Measurements from ENCODE around the gene B3GALNT2.
A peak's percentile ranks its signal among the peaks of the same experiment; 100 is the strongest.

B3GALNT2 gene

DNA sequence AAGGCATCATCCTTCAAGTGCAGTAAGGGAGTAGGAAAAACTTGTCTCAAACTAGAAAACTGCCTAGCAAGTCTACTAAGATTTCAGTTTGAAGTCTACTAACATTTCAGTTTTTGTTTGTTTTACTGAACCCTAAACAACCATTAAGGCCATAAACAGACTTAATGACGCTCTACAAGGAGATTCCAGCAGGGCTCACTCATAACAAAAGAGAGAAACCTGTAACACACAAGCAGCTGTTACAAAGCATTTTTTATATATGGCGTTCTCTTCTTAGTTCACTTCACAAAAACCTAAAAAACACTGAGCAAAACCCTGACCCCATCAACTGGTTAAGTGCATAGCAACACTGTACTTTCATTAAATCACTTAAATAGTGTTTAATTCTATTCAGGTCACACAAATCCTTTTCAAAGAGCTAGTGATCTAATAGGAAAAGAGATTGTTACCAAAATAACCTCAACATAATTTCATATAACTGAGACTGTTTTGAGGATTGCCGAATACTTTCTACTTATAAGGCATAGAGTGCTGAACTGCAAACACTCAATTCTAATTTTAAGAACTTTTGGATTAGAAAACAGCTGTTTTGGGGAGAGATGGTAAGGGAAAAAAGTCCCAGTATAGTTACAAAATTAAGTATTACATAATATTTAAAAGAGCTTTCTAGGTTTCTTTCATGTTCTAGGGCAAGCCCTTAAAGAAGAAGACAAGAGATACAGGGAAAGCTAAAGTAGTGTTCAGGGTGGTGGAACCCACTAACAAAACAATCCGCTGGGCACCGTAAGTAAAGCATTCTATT is 1.4 kb downstream of the B3GALNT2 start (continued):
- TF ChIP-seq ZNF521 (tag by site-specific recombination; IDR thresholded peaks at IDR 0.05) (no peak), SCRT2 (tag by site-specific recombination; IDR thresholded peaks at IDR 0.05) (peak; percentile 97), SP2 (tag by site-specific recombination; IDR thresholded peaks at IDR 0.05) (no peak), ZNF624 (tag by site-specific recombination; IDR thresholded peaks at IDR 0.05) (no peak), EGR2 (tag by site-specific recombination; IDR thresholded peaks at IDR 0.05; ENCODE audit: low read depth) (no peak), ZNF202 (tag by site-specific recombination; IDR thresholded peaks at IDR 0.05; ENCODE audit: borderline replicate concordance) (no peak), ZNF514 (tag by site-specific recombination; IDR thresholded peaks at IDR 0.05) (no peak), TRIM28 (IDR thresholded peaks at IDR 0.05; ENCODE audit: borderline replicate concordance, low read length) (0 out of 2 replicates have a peak, but pooled peaks have one; percentile 21), ZNF654 (tag by site-specific recombination; IDR thresholded peaks at IDR 0.05; ENCODE audit: low read depth) (no peak), ZNF426 (tag by site-specific recombination; IDR thresholded peaks at IDR 0.05) (no peak), ZBTB48 (tag by site-specific recombination; IDR thresholded peaks at IDR 0.05) (peak; percentile 99), ZNF48 (tag by site-specific recombination; IDR thresholded peaks at IDR 0.05) (no peak), ZNF610 (tag by site-specific recombination; IDR thresholded peaks at IDR 0.05; ENCODE audit: borderline replicate concordance) (no peak), ZNF791 (tag by site-specific recombination; IDR thresholded peaks at IDR 0.05) (no peak), ZBTB17 (tag by site-specific recombination; IDR thresholded peaks at IDR 0.05) (peak; percentile 58), ZEB2 (tag by site-specific recombination; IDR thresholded peaks at IDR 0.05) (peak; percentile 62; the same call in 1 of the 2 replicates), ZNF24 (tag by site-specific recombination; IDR thresholded peaks at IDR 0.05) (peak; percentile 87), KLF7 (tag by site-specific recombination; IDR thresholded peaks at IDR 0.05; ENCODE audit: borderline replicate concordance) (no peak), ZNF585B (tag by site-specific recombination; IDR thresholded peaks at IDR 0.05) (no peak), ZNF239 (tag by site-specific recombination; IDR thresholded peaks at IDR 0.05) (no peak), ZNF292 (tag by site-specific recombination; IDR thresholded peaks at IDR 0.05; ENCODE audit: borderline replicate concordance, low read depth) (no peak)
- TF ChIP-seq, protein P1, sequence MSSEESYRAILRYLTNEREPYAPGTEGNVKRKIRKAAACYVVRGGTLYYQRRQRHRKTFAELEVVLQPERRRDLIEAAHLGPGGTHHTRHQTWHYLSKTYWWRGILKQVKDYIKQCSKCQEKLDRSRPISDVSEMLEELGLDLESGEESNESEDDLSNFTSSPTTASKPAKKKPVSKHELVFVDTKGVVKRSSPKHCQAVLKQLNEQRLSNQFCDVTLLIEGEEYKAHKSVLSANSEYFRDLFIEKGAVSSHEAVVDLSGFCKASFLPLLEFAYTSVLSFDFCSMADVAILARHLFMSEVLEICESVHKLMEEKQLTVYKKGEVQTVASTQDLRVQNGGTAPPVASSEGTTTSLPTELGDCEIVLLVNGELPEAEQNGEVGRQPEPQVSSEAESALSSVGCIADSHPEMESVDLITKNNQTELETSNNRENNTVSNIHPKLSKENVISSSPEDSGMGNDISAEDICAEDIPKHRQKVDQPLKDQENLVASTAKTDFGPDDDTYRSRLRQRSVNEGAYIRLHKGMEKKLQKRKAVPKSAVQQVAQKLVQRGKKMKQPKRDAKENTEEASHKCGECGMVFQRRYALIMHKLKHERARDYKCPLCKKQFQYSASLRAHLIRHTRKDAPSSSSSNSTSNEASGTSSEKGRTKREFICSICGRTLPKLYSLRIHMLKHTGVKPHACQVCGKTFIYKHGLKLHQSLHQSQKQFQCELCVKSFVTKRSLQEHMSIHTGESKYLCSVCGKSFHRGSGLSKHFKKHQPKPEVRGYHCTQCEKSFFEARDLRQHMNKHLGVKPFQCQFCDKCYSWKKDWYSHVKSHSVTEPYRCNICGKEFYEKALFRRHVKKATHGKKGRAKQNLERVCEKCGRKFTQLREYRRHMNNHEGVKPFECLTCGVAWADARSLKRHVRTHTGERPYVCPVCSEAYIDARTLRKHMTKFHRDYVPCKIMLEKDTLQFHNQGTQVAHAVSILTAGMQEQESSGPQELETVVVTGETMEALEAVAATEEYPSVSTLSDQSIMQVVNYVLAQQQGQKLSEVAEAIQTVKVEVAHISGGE (tag by site-specific recombination; conservative IDR thresholded peaks at IDR 0.05; ENCODE audit: low read depth) = no peak
- TF ChIP-seq, protein P2, sequence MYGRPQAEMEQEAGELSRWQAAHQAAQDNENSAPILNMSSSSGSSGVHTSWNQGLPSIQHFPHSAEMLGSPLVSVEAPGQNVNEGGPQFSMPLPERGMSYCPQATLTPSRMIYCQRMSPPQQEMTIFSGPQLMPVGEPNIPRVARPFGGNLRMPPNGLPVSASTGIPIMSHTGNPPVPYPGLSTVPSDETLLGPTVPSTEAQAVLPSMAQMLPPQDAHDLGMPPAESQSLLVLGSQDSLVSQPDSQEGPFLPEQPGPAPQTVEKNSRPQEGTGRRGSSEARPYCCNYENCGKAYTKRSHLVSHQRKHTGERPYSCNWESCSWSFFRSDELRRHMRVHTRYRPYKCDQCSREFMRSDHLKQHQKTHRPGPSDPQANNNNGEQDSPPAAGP (tag by site-specific recombination; IDR thresholded peaks at IDR 0.05) = no peak
- TF ChIP-seq, protein P3, sequence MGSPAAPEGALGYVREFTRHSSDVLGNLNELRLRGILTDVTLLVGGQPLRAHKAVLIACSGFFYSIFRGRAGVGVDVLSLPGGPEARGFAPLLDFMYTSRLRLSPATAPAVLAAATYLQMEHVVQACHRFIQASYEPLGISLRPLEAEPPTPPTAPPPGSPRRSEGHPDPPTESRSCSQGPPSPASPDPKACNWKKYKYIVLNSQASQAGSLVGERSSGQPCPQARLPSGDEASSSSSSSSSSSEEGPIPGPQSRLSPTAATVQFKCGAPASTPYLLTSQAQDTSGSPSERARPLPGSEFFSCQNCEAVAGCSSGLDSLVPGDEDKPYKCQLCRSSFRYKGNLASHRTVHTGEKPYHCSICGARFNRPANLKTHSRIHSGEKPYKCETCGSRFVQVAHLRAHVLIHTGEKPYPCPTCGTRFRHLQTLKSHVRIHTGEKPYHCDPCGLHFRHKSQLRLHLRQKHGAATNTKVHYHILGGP (tag by site-specific recombination; IDR thresholded peaks at IDR 0.05) = peak; percentile 56; the same call in 1 of the 2 replicates
- TF ChIP-seq, protein P4, sequence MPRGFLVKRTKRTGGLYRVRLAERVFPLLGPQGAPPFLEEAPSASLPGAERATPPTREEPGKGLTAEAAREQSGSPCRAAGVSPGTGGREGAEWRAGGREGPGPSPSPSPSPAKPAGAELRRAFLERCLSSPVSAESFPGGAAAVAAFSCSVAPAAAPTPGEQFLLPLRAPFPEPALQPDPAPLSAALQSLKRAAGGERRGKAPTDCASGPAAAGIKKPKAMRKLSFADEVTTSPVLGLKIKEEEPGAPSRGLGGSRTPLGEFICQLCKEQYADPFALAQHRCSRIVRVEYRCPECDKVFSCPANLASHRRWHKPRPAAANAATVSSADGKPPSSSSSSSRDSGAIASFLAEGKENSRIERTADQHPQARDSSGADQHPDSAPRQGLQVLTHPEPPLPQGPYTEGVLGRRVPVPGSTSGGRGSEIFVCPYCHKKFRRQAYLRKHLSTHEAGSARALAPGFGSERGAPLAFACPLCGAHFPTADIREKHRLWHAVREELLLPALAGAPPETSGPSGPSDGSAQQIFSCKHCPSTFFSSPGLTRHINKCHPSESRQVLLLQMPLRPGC (tag by site-specific recombination; IDR thresholded peaks at IDR 0.05) = peak; percentile 89
- TF ChIP-seq, protein P5, sequence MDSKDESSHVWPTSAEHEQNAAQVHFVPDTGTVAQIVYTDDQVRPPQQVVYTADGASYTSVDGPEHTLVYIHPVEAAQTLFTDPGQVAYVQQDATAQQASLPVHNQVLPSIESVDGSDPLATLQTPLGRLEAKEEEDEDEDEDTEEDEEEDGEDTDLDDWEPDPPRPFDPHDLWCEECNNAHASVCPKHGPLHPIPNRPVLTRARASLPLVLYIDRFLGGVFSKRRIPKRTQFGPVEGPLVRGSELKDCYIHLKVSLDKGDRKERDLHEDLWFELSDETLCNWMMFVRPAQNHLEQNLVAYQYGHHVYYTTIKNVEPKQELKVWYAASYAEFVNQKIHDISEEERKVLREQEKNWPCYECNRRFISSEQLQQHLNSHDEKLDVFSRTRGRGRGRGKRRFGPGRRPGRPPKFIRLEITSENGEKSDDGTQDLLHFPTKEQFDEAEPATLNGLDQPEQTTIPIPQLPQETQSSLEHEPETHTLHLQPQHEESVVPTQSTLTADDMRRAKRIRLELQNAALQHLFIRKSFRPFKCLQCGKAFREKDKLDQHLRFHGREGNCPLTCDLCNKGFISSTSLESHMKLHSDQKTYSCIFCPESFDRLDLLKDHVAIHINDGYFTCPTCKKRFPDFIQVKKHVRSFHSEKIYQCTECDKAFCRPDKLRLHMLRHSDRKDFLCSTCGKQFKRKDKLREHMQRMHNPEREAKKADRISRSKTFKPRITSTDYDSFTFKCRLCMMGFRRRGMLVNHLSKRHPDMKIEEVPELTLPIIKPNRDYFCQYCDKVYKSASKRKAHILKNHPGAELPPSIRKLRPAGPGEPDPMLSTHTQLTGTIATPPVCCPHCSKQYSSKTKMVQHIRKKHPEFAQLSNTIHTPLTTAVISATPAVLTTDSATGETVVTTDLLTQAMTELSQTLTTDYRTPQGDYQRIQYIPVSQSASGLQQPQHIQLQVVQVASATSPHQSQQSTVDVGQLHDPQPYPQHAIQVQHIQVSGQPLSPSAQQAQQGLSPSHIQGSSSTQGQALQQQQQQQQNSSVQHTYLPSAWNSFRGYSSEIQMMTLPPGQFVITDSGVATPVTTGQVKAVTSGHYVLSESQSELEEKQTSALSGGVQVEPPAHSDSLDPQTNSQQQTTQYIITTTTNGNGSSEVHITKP (tag by site-specific recombination; IDR thresholded peaks at IDR 0.05) = no peak
- TF ChIP-seq, protein P6, sequence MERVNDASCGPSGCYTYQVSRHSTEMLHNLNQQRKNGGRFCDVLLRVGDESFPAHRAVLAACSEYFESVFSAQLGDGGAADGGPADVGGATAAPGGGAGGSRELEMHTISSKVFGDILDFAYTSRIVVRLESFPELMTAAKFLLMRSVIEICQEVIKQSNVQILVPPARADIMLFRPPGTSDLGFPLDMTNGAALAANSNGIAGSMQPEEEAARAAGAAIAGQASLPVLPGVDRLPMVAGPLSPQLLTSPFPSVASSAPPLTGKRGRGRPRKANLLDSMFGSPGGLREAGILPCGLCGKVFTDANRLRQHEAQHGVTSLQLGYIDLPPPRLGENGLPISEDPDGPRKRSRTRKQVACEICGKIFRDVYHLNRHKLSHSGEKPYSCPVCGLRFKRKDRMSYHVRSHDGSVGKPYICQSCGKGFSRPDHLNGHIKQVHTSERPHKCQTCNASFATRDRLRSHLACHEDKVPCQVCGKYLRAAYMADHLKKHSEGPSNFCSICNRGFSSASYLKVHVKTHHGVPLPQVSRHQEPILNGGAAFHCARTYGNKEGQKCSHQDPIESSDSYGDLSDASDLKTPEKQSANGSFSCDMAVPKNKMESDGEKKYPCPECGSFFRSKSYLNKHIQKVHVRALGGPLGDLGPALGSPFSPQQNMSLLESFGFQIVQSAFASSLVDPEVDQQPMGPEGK (tag by site-specific recombination; IDR thresholded peaks at IDR 0.05) = no peak
